ENCODE data around the gene CDON. TPM values are rescaled to one million over a fixed set of nuclear protein-coding genes. Genes with fewer than 3 reads are reported as not detected.

CDON gene
- total RNA-seq, 1 experiment from 2014 or later: 17.1 TPM

- BruUV-seq (replicated peaks): no TSS peak
- no peak for TF ChIP-seq TCF7L2 (IDR thresholded peaks at IDR 0.05; ENCODE audit: low read depth, low read length)
- TF ChIP-seq REST (IDR thresholded peaks at IDR 0.05; ENCODE audit: insufficient read depth in 1 of 2, low read depth in 2 of 2, low read length in 1 of 2): no peak
- TF ChIP-seq SIN3A (IDR thresholded peaks at IDR 0.05; ENCODE audit: borderline replicate concordance, insufficient read depth, low read depth, low read length): no peak
- TF ChIP-seq POLR2AphosphoS5 (IDR thresholded peaks at IDR 0.05; ENCODE audit: low read depth, low read length): no peak
- TF ChIP-seq CTCF (IDR thresholded peaks at IDR 0.05): no peak
- POLR2A ChIA-PET: no interaction called here
Measured at GRCh38 chr11:126095745-126096144, 33.1 kb upstream of the CDON start.

GRCh38 chr11:126090452-126090851 lies 27.8 kb upstream of the CDON start:
- Histone ChIP-seq H3K27me3 (ENCODE audit: control insufficient read depth, insufficient read depth, low read length) (no peaks in the 10 kb centered on the region), H3K4me3 (ENCODE audit: low read depth in 2 of 2, low read length in 2 of 2) (no peak overlapping the region), H3K27ac (ENCODE audit: low read length) (no peak overlapping the region), H3K36me3 (ENCODE audit: control insufficient read depth, insufficient read depth, low read length) (no peaks in the 10 kb centered on the region), H3K9me3 (ENCODE audit: control insufficient read depth, insufficient read depth, low read depth, low read length) (no peaks in the 10 kb centered on the region), H3K4me1 (ENCODE audit: control insufficient read depth, insufficient read depth, low read length) (no peaks in the 10 kb centered on the region)
- BruUV-seq (replicated peaks): no TSS peak
- intact Hi-C loops (cut with micrococcal nuclease; ENCODE audit: unreplicated experiment) (no loop called here), in situ Hi-C loops (cut with HindIII; ENCODE audit: low pct_unique_long_range_greater_than_20kb, low sequenced_read_pairs) (loop anchor here (25.0 kb wide), 1 partner anchor 178 kb away; the partner anchor contains the start of genes DDX25 and PUS3)
- CTCF ChIA-PET: no interaction called here
- ATAC-seq (peak; percentile 38; the same call in 1 of the 2 replicates), DNase-seq (ENCODE audit: low read depth, low spot score) (no peak)
- TF ChIP-seq REST (IDR thresholded peaks at IDR 0.05; ENCODE audit: insufficient read depth in 1 of 2, low read depth in 2 of 2, low read length in 1 of 2): no peak
- no peak for TF ChIP-seq CTCF (IDR thresholded peaks at IDR 0.05)
- no peak for TF ChIP-seq POLR2AphosphoS5 (IDR thresholded peaks at IDR 0.05; ENCODE audit: low read depth, low read length)
- TF ChIP-seq SIN3A (IDR thresholded peaks at IDR 0.05; ENCODE audit: borderline replicate concordance, insufficient read depth, low read depth, low read length): no peak
- no peak for TF ChIP-seq TCF7L2 (IDR thresholded peaks at IDR 0.05; ENCODE audit: low read depth, low read length)
- POLR2A ChIA-PET: no interaction called here

More at GRCh38 chr11:126095745-126096144, 33.1 kb upstream of the CDON start:
- Histone ChIP-seq H3K4me3 (ENCODE audit: low read depth in 2 of 2, low read length in 2 of 2) (no peak overlapping the region), H3K36me3 (ENCODE audit: control insufficient read depth, insufficient read depth, low read length) (no peaks in the 10 kb centered on the region), H3K27me3 (ENCODE audit: control insufficient read depth, insufficient read depth, low read length) (no peaks in the 10 kb centered on the region), H3K4me1 (ENCODE audit: control insufficient read depth, insufficient read depth, low read length) (no peaks in the 10 kb centered on the region), H3K27ac (ENCODE audit: low read length) (no peak overlapping the region), H3K9me3 (ENCODE audit: control insufficient read depth, insufficient read depth, low read depth, low read length) (no peaks in the 10 kb centered on the region)
- DNase-seq (ENCODE audit: low read depth, low spot score): no peak
- intact Hi-C loops (cut with micrococcal nuclease; ENCODE audit: unreplicated experiment): no loop called here
- in situ Hi-C loops (cut with HindIII; ENCODE audit: low pct_unique_long_range_greater_than_20kb, low sequenced_read_pairs): loop anchor here (25.0 kb wide), 1 partner anchor 183 kb away; the partner anchor contains the start of genes DDX25 and PUS3
- no peak for ATAC-seq
- CTCF ChIA-PET: no interaction called here

Measured in Panc1 (cell line).